Endodermal cell (in vitro differentiated cells): ENCODE measurements around the gene CAMKK2. TPM values are rescaled to one million over a fixed set of nuclear protein-coding genes. Genes with fewer than 3 reads are reported as not detected.

Experiments used
- DNase-seq: peaks from one replicate; pipeline ENCODE4 v3.0.0-alpha.2; 2017
- H3K27ac ChIP-seq: 2 replicates; pipeline ENCODE4 v1.5.1; 2013; ENCODE audit warnings: mild to moderate bottlenecking, low read depth, low read length, moderate library complexity
- H3K27me3 ChIP-seq: 2 replicates; pipeline ENCODE4 v1.6.1; 2013; ENCODE audit warnings: mild to moderate bottlenecking, low read length, moderate library complexity; ENCODE audit not compliant: insufficient read depth, control insufficient read depth, poor library complexity, severe bottlenecking
- H3K36me3 ChIP-seq: 2 replicates; pipeline ENCODE4 v1.7.0; 2013; ENCODE audit warnings: mild to moderate bottlenecking, low read length, moderate library complexity; ENCODE audit not compliant: control insufficient read depth, insufficient read depth
- H3K4me1 ChIP-seq: one replicate; pipeline ENCODE4 v1.7.0; 2013; ENCODE audit warnings: low read length; ENCODE audit not compliant: control insufficient read depth, insufficient read depth
- H3K4me3 ChIP-seq: 2 replicates; pipeline ENCODE4 v1.5.1; 2013; ENCODE audit warnings: mild to moderate bottlenecking, low read length, moderate library complexity
- H3K9ac ChIP-seq: 2 replicates; pipeline ENCODE4 v1.6.1; 2013; ENCODE audit warnings: mild to moderate bottlenecking, low read length, moderate library complexity; ENCODE audit not compliant: poor library complexity, severe bottlenecking; ENCODE audit errors: extremely low read depth
- H3K9me3 ChIP-seq: 2 replicates; pipeline ENCODE4 v1.6.1; 2013; ENCODE audit warnings: mild to moderate bottlenecking, low read length, moderate library complexity; ENCODE audit not compliant: control insufficient read depth
- H3K27ac Mint-ChIP-seq: 2 replicates; pipeline ENCODE4 v1.8.0; 2020; ENCODE audit warnings: mixed read lengths
- H3K27me3 Mint-ChIP-seq: 2 replicates; pipeline ENCODE4 v1.8.0; 2021; ENCODE audit warnings: mild to moderate bottlenecking, mixed read lengths; ENCODE audit not compliant: insufficient read depth
- H3K36me3 Mint-ChIP-seq: 2 replicates; pipeline ENCODE4 v1.8.0; 2020; ENCODE audit warnings: low read depth, mixed read lengths
- H3K4me1 Mint-ChIP-seq: 2 replicates; pipeline ENCODE4 v1.8.0; 2020; ENCODE audit warnings: mixed read lengths
- H3K4me3 Mint-ChIP-seq: 2 replicates; pipeline ENCODE4 v1.8.0; 2020; ENCODE audit warnings: mild to moderate bottlenecking, moderate library complexity, mixed read lengths
- H3K9me3 Mint-ChIP-seq: 2 replicates; pipeline ENCODE4 v1.8.0; 2020; ENCODE audit warnings: mild to moderate bottlenecking, mixed read lengths
- WGBS, 2 experiments: methylation state at CpG; one replicate each; pipeline versions ENCODE4 v1.1.5 to v1.1.7; 2013; ENCODE audit warnings: missing lambda C conversion rate in 2 of 2, mixed read lengths in 1 of 2; ENCODE audit not compliant: insufficient coverage in 1 of 2, insufficient read length in 1 of 2; 5-methylcytosine and 5-hydroxymethylcytosine counted together
- total RNA-seq, 2 donors: library from RNA; stranded (reverse); fragmentation: NEBNext Ultra II Directional in 1 of 2; extraction: Animal tissue kit (Norgen Biotek cat#: 25700) in 1 of 2; gene quantifications; 2 replicates in 1 of 2; 3 replicates in 1 of 2; pipeline ENCODE4 v1.2.1, GENCODE V29; 2021
- TF ChIP-seq, protein P1 (sequence below): fragments of 200-600 bp; sonication (generic); conservative IDR thresholded peaks from 2 replicates; pipeline ENCODE4 v1.5.0; 2021; ENCODE audit warnings: antibody characterized with exemption, mild to moderate bottlenecking

Gene CAMKK2
- total RNA-seq, 2 donors from 2014 or later, result 95.8 to 113 TPM

DNA sequence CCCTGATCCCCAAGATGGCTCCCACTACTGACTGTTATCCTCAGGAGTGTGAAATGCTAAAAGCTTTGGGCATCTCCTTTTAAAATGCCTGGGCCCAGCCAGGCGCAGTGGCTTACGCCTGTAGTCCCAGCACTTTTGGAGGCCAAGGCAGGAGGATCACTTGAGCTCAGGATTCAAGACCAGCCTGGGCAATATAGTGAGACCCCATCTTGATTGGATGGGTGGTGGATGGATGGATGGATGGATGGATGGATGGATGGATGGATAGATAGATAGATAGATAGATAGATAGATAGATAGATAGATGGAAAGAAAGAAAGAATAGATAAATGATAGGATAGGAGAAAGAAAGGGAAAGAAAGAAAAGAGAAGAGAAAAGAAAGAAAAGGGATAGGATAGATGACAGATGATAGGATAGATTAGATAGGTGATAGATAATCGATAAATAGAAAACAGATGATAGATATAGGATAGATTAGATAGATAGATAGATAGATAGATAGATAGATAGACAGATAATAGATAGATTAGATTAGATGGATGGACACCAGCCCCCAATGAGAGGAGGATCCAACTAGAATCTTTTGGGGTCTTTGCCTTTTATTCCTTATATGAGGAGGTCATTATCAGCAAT, 77.0 kb downstream of the CAMKK2 start:
- no peak overlapping the region for H3K4me3 ChIP-seq
- TF ChIP-seq, protein P1, sequence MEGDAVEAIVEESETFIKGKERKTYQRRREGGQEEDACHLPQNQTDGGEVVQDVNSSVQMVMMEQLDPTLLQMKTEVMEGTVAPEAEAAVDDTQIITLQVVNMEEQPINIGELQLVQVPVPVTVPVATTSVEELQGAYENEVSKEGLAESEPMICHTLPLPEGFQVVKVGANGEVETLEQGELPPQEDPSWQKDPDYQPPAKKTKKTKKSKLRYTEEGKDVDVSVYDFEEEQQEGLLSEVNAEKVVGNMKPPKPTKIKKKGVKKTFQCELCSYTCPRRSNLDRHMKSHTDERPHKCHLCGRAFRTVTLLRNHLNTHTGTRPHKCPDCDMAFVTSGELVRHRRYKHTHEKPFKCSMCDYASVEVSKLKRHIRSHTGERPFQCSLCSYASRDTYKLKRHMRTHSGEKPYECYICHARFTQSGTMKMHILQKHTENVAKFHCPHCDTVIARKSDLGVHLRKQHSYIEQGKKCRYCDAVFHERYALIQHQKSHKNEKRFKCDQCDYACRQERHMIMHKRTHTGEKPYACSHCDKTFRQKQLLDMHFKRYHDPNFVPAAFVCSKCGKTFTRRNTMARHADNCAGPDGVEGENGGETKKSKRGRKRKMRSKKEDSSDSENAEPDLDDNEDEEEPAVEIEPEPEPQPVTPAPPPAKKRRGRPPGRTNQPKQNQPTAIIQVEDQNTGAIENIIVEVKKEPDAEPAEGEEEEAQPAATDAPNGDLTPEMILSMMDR, result no peak
- Mint-ChIP-seq H3K4me3 (no peak overlapping the region), H3K9me3 (no peaks in the 10 kb centered on the region), H3K27ac (no peak overlapping the region), H3K4me1 (peaks cover 3% of the 10 kb centered on the region), H3K36me3 (peaks cover 22% of the 10 kb centered on the region), H3K27me3 (no peaks in the 10 kb centered on the region)
- DNase-seq, result no peak
- 94 to 98% methylated on average over 3 of the region's 3 CpGs for WGBS, 2 experiments
- H3K27ac ChIP-seq, result no peak overlapping the region
- no peak overlapping the region for H3K9ac ChIP-seq
- no peaks in the 10 kb centered on the region for H3K4me1 ChIP-seq
- no peaks in the 10 kb centered on the region for H3K9me3 ChIP-seq
- no peaks in the 10 kb centered on the region for H3K27me3 ChIP-seq
- H3K36me3 ChIP-seq, result peaks cover 9% of the 10 kb centered on the region

DNA sequence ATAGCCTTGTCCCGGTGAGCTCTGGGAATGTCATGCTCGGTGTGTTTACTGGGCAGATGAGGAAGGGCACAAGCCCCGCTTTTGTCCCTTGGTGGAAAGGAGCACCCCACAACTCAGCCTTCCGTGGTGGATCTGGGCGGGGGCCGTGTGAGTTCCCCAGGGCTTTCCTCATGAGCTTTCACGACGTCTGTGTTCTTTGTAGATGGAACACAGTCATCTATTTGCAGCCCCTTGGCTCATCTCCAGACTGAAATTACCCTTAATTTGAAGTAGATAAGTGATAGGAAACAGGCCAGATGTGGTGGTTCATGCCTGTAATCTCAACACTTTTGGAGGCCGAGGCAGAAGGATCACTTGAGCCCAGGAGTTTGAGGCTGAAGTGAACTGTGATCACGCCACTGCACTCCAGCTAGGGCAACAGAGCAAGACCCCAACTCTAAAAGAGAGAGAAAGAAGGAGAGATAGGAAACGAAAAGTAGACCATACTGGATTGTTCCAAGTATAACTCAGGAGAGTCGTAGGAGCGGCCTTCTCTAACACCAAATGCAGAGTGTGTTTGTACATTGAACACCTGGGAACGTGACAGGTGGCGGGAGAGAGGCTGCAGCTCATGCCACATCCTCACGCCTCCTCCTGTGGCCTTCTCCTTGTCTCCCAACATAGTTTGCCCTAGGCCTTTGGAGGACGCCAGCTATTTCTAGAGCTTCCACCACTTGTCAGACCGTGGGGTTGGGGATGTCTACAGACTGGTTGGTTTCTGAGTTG, 77.7 kb downstream of the CAMKK2 start:
- H3K4me3 ChIP-seq, result no peak overlapping the region
- no peaks in the 10 kb centered on the region for H3K27me3 ChIP-seq
- WGBS, 2 experiments, result 94% methylated on average over 13 to 18 of the region's 18 CpGs
- no peaks in the 10 kb centered on the region for H3K9me3 ChIP-seq
- no peaks in the 10 kb centered on the region for H3K27me3 Mint-ChIP-seq
- peaks cover 22% of the 10 kb centered on the region for H3K36me3 Mint-ChIP-seq
- H3K36me3 ChIP-seq, result peaks cover 9% of the 10 kb centered on the region
- no peak overlapping the region for H3K27ac Mint-ChIP-seq
- no peak overlapping the region for H3K4me3 Mint-ChIP-seq
- DNase-seq, result no peak
- H3K27ac ChIP-seq, result no peak overlapping the region
- no peaks in the 10 kb centered on the region for H3K4me1 ChIP-seq
- H3K9me3 Mint-ChIP-seq, result no peaks in the 10 kb centered on the region
- TF ChIP-seq, protein P1, result no peak
- no peak overlapping the region for H3K9ac ChIP-seq
- H3K4me1 Mint-ChIP-seq, result peaks cover 3% of the 10 kb centered on the region

DNA sequence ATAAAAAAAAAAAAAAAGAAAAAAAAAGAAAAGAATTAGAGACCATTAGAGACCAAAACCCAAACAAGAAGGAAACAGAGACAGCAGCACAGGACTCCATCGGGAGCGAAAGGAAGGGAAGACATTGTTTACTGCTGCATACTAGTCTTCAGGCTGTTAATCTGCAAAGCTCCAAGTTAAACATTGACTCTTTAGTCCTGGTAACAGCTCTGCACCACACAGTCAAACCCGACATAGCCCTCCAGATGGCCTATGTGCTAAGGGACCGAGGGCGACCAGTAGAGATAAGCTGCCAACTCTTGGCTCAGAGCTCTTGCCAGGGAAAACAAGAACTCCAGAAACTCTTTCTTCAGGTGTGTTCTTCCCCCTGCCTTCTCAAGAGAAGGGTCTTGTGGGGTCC, 78.7 kb downstream of the CAMKK2 start:
- Mint-ChIP-seq H3K9me3 (no peaks in the 10 kb centered on the region), H3K27me3 (no peaks in the 10 kb centered on the region), H3K27ac (peak overlapping the region; percentile 64), H3K4me1 (peaks cover 3% of the 10 kb centered on the region), H3K4me3 (no peak overlapping the region), H3K36me3 (peaks cover 18% of the 10 kb centered on the region)
- no peaks in the 10 kb centered on the region for H3K27me3 ChIP-seq
- H3K4me3 ChIP-seq, result no peak overlapping the region
- H3K9ac ChIP-seq, result no peak overlapping the region
- no peaks in the 10 kb centered on the region for H3K9me3 ChIP-seq
- DNase-seq, result no peak
- 86 to 91% methylated on average over 5 of the region's 5 CpGs for WGBS, 2 experiments
- no peaks in the 10 kb centered on the region for H3K4me1 ChIP-seq
- peaks cover 3% of the 10 kb centered on the region for H3K36me3 ChIP-seq
- no peak overlapping the region for H3K27ac ChIP-seq
- TF ChIP-seq, protein P1, result no peak
